GM21515 (cell line): ENCODE measurements around the gene ATP6V0E1.
A peak's percentile ranks its signal among the peaks of the same experiment; 100 is the strongest.
"Not testable (repeated sequence)": the region's sequence is repeated elsewhere in the genome, so short reads cannot be mapped to it uniquely, and the experiment has no call there.

Experiments
- ATAC-seq: cut with Tn5 transposase; IDR thresholded peaks from one replicate; pipeline ENCODE4 v1.9.1; 2021; ENCODE audit not compliant: unreplicated experiment

ATP6V0E1 gene

DNA sequence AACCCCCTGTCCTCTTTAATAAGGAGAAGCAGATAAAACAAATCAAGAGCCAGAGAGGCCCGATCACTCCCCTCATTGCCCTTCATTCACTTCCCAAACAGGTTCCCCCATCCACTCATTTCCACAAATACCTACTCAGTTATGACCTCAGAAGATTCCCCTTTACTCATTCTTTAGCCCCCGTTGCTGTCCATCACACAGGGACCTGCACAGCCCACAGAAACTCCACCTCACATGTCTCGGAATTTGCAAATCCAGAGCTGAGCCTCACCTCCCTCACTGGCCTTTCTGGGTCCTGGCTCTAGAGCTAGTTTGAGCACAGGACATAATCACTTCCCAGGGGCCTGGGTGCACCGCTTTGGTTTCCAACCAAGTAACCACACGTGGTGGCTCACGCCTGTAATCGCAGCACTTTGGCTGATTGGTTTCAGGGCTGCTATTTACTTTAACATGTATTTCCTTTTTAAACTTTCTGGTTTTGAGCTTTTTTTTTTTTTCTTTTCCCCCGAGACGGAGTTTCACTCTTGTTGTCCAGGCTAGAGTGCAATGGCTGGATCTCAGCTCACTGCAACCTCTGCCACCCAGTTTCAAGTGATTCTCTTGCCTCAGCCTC is 17.8 kb downstream of the ATP6V0E1 start:
- ATAC-seq = peak; percentile 84

DNA sequence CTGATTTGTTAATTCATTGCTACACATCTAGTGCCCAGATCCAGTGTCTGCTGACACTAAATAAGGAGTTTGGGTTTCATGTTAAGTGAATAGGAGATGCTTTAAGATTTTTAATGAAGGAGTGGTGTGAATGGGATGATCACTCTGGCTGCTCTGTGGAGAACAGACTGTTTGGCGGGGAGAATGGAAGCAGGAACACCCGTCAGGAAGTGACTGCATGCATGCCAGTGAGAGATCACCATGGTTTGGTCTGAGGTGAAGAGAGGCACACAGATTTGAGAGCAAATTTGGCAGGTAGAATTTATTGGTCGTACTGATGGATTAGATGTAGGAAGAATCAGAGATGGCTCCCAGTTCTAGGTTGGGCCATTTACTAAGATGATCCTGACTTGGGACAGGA is 19.8 kb downstream of the ATP6V0E1 start:
- ATAC-seq = no peak

DNA sequence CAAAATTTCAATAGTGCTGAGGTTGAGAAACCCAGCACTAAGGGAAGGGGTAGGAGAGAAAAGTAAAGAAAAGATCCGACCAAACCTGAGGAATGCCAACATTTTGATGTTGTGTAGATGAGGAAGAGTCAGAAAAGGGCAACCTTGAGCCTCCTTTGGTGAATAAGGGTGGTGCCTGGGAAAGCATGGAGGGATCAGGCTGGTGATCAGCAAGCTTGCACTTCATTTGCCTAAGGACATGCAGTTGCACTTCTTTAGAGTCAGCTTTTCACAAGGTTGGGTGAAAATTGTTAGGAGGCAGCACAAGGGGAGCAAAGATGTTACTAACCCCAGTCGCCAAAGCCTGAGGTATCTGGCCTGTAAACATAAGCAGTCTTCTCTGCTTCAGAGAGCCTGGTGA is 20.4 kb downstream of the ATP6V0E1 start:
- no peak for ATAC-seq

DNA sequence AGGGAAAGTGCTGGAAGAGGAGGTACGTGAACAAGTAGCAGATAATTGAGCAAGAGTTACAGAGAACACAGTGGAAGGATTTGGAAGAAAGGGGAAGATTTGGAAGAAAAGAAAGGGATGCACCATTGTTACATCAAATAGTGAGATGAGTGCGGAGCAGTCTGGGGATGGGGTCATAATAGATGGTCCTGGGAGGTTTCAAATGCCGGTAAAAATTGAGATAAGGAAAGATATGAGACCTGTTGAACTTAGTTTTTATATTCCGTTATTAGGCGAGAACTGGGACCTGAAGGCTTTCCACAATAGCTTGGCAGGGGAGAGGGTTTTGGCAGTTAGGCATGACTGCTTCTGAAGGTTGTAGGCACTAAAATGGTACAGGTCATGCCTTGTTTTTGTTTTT is 20.9 kb downstream of the ATP6V0E1 start:
- no peak for ATAC-seq

DNA sequence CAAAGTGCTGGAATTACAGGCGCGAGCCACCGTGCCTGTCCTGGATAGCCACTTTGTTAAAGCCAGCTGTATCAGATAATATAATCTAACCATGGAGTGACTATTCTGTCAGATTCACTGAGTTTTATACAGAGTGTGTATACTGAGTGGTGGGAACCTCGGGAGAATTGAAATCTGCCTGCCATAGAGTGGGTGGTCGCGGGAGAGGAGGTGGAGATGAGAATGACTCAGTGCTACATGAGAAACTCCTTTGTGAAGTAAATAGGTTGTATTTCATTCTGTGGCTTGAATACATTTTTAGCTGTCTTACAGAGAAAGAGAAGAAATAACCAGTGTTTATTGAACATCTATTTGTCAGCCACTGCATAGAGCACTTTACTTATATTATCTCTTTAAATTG is 26.4 kb downstream of the ATP6V0E1 start:
- no peak for ATAC-seq

DNA sequence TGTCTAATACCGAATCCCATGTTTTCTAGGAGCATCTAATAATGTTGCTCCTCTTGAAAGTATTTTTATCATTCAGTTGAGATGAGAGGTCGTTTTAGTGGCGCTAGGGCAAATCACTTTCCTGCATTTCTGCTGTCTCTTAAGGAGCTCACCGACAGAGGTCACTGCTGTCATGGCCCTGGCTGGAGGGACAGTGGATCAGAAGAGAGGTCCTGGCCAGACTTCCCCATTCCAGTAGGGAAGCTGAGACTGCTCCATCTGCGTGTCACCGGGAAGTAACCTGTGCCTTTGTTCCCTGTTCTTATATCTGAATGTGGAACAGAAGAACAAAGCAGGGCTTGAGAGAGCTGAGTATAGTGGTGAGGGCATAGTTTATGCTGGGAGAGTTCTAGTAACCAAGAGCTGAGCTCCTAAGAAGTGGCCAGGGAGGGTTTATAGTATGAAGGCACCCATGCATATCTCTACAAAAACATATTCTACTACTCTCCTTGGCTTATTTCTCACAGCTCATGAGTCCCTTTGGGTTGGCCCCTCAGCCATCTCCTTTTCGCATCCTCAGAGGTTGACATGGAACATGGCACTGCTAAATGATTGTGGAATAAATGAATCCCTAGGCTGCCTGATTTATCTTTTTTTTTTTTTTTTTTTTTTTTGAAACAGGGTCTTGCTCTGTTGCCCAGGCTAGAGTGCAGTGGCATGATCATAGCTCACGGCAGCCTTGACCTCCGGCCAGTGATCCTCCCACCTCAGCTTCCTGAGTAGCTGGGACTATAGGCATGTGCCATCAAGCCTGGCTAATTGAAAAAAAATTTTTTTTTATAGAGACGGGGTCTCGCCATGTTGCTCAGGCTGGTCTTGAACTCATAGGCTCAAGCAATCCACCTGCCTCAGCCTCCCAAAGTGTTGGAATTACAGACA is 27.2 kb downstream of the ATP6V0E1 start:
- no peak for ATAC-seq

DNA sequence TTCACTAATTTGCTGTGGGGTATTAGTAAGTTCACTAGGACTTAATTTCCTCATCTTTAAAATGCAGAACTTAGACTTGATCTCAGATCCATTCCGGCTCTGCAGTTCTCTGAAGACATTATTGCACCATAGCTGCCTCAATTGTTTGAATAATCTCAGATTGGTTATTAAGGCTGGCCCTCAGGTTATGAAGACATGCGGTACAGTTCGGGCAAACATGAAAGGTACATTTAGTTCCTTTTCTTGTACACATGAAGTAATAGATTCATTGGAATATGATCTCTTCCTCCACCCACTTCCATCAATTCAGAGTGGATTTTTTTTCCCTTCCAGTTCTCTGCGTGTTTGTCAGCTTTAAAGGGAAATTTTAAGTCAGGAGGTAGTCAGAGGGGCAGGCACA is 28.0 kb downstream of the ATP6V0E1 start:
- ATAC-seq = no peak

DNA sequence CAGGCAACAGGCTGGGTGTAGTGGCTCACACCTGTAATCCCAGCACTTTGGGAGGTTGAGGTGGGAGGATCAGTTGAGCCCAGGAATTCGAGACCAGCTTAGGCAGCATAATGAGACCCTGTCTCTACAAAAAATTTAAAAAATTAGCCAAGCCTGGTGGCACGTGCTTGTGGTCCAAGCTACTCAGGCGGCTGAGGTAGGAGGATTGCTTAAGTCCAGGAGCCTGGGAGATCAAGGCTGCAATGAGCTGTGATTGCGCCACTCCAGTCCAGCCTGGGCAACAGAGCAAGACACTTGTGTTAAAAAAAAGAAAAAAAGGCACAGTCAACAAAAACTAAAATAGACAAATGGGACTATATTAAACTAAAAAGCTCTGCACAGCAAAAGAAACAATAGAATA is 29.3 kb downstream of the ATP6V0E1 start:
- no peak for ATAC-seq

DNA sequence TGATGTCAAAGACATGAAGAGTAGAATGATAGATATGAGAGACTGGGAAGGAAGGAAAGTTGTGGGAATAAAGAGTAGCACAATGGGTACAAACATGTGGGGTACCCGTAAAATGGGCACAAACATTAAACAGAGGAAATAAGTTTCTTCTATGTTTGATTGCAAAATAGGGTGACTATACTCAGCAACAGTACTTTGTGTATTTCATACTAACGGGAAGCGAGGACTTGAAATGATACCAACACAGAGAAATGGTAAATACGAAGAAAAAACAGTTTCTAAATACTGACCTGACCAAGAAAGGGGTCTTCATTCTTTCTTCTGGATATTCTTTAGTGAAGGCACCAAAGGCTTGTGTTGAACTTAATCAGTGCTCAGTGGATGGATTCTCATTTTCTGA is 31.1 kb downstream of the ATP6V0E1 start:
- ATAC-seq = no peak

DNA sequence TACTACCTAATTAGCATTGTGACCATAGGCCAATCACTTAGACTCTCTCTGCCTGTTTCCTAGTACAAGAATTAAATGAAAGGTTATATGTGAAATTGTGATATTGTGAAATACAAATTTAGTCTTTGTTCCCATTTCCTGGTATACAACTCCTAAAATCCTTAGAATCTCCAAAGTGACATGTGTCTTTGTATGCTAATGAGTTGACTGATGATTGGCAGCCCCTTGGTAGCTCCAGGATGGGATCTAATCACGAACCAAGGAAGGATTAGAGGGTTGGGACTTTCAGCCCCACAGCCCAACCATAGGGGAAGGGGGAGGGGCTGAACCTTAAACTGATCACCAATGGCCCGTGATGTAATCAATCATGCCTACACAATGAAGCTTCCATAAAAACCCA is 31.6 kb downstream of the ATP6V0E1 start:
- ATAC-seq = no peak

DNA sequence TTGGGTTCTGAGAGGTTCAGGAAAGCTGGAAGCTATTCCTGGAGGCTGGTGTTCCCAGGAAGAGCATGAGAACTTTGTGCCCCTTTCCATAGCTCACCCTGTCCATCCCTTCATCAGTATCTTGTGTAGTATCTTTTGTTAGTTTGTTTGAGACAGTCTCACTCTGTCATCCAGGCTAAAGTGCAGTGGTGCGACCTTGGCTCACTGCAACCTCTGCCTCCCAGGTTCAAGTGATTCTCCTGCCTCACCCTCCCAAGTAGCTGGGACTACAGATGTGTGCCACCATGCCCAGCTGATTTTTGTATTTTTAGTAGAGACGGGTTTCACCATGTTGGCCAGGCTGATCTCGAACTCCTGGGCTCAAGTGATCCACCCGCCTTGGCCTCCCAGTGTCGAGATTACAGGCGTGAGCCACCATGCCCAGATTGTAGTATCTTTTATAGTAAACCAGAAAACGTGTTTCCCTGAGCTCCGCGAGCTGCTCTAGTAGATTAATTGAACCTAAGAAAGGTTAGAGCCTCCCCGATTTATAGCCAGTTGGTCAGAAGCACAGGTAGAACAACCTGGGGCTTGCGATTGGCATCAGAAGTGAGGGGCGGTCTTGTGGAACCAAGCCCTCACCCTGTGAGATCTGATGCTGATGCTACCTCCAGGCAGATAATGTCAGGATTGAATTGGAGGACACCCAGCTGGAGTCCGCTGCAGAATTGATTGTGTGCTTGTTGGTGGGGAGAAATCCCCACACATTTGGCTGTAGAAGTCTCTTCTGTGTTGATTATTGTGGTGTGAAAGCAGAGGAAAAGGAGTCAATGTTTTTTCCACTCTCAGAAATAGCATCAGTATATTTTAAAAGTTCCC is 32.3 kb downstream of the ATP6V0E1 start:
- no peak for ATAC-seq

DNA sequence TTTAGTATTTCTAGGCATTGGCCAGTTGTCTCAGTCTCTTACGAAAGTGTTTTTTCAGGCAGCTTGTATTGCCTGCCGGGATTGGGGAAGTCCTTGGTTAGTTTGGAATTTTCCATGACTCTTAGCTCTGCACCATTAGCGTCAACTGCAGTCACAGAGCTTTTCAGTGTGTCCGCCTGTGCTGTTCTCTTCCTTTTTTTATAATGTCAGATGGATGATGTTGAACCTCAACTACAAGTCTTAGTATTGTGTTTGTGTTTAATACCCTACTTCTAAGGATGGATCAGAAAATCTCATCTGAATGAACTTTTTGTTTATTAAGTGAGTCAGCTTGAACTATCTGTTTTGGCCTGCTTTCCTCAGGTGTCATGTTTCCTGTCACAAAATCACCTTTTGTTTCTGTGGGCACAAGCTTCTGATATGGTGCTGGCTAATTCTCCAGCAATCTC is 33.1 kb downstream of the ATP6V0E1 start:
- ATAC-seq = no peak

DNA sequence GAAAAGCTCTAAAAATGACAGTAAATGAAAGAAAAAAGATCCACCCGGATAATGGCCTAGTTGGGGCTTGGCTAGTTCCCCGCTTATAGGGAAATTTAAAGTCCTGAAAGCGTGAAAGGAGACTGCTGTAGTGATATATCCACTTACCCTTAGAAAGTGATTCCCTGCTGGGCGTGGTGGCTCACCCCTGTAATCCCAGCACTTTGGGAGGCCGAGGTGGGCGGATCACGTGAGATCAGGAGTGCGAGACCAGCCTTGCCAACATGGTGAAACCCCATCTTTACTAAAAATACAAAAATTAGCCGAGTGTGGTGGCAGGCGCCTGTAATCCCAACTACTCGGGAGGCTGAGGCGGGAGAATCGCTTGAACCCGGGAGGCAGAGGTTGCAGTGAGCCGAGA is 33.5 kb downstream of the ATP6V0E1 start:
- not testable (repeated sequence) for ATAC-seq

DNA sequence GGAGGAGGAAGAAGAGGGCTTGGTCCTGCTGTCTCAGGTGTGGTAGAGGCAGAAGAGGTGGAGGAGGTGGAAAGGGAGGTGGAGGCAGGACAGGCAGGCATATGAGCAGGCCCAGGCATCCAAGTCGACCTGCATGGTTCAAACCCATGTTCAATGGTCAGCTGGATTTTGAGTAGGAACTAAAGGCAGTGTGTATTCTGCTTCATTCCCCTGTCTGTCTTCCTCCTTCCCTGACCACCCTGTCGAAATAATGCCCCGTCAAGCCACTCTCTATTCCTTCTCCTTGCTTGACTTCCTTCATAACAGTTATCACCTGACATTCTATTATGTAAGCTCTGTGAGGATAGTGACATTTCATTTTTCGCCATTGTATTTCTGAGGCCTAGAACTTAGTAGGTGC is 34.8 kb downstream of the ATP6V0E1 start:
- no peak for ATAC-seq

DNA sequence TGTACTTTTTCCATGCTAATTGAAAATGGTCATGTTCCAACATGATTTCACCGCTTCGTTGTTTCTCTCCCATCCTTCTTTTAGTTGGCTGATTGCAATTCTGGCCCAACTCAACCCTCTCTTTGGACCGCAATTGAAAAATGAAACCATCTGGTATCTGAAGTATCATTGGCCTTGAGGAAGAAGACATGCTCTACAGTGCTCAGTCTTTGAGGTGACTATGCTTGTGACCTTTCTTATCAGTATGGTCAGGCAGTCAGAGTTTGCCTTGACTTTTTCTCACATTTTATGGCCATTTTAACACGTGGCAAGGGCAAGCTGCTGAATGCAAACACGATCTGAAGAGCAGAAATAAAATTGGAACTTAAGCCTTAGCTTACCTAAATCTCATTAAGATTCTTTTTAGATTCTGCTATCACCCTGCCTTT is 36.6 kb downstream of the ATP6V0E1 start:
- ATAC-seq = no peak

DNA sequence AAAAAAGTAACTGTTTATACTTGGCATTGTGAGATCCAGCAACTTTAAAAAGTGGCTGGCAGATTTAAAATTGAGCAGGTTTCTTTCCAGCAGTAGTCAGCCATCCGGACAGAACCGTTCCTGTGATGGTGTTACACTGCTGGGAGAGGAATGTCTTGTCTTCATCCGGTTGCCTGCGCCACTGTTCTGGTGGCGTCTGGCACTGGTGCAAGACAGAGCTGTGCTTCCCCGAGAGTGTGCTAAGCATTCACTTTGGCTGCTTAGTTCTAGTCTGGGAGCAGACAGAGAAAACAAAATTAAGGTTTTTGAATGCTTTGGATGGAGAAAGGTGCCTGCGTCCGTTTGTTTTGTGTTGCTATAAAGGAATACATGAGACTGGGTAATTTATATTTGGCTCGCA is 37.1 kb downstream of the ATP6V0E1 start:
- ATAC-seq = no peak

DNA sequence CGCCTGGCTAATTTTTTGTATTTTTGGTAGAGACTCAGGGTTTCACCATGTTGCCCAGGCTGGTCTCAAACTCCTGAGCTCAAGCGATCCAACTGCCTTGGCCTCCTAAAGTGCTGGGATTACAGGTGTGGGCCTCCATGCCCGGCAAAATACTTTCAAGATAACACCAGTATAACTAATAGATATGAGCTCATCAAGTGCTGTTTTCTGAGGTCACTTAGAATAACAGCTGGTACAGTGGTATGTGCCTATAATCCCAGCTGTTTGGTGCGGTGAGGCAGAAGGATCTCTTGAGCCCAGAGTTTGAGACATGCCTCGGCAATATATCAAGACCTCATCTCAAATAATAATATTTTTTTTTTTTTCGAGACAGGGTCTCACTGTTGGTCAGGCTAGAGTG is 42.1 kb downstream of the ATP6V0E1 start:
- no peak for ATAC-seq

DNA sequence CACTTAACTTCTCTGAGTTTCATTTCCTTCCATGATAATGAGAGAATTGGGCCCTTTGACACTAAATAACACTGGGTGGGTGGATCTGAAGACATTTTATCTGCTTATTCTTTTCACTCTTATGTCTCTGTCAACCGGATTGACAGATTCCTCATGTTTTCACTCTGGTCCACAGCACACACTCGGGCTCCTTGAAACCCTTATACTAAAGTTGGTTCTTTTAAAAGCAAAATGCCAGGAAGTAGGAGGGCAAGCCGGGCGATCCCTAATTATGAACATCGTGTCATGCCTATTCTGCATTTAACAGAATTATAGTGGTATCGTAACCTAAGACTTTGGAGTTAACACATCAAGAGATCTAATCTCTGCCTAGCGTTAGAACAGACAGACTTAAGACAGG is 44.3 kb downstream of the ATP6V0E1 start:
- no peak for ATAC-seq

DNA sequence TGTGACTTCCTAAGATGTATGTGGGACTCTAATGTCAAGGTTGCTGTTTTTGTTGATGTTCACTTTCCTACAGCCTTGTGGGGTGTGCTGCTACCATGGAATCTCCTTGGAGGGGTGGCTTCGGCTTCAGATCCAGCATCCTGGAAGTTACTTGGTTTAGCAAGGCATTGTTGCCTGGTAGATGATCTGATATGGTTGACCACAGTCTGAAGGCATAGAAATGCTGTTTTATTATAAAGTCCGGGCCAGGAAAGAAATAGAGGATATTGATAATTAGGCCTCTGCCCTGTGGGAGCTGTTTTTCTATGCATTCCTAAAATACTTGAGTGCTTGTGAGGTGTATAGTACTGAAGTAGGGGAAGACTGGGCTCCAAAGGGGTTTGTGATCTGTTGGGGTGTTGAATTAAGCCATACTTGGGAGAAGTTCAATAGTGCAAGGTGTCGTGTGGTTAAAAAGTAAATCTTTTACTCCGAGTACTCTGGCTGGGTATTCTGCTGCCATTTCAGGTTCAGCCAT is 45.3 kb downstream of the ATP6V0E1 start:
- no peak for ATAC-seq

DNA sequence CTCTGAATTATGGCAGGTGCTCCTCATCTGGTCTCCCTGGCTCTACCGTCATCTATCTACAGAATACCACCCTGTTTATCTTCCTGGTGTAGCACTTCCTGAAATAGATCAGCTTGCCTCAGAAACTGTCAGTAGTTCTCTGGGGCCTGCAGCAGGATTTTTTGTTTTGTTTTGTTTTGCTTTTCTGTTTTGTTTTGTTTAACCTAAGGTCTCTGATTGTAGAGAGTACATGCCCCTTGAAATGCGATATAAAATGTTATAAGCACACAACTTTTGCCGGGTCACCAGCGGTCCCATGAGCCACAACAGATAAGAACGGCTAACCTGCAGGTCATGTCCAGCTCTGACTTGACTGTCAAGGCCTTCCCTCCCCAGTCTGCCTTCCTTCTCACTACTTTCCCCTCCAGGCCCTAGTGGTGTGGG is 45.9 kb downstream of the ATP6V0E1 start:
- no peak for ATAC-seq

DNA sequence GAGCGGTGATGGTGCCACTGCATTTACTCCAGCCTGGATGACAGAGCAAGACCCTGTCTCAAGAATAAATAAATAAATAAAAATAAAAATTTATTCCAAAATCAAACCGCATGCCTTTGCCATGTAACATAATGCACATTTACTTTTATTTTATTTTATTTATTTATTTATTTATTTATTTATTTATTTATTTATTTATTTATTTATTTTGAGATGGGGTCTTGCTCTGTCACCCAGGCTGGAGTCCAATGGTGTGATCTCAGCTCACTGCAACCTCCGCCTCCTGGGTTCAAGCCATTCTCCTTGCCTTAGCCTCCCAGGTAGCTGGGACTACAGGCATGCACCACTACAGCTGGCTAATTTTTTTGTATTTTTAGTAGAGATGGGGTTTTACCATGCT is 48.5 kb downstream of the ATP6V0E1 start:
- ATAC-seq = not testable (repeated sequence)
